Activated CD4-positive, alpha-beta T cell treated with anti-CD3 and anti-CD28 coated beads, Interleukin-2, amount 10 ng/mL, durations not matched to agents 7 days and 5 days (primary cell): ENCODE measurements around the gene FOXO3. TPM values are rescaled to one million over a fixed set of nuclear protein-coding genes. Genes with fewer than 3 reads are reported as not detected.

ENCODE experiments used
- CTCF ChIA-PET: fragments of 350-600 bp; sonication (Branson Sonifier 250); formaldehyde crosslinking; loops from one replicate; lab custom pipeline; 2021; ENCODE audit warnings: antibody characterized with exemption; lab: Charles Lee
- POLR2A ChIA-PET: fragments of 350-600 bp; sonication (Branson Sonifier 250); formaldehyde crosslinking; loops from one replicate; lab custom pipeline; 2021; ENCODE audit warnings: antibody characterized with exemption; lab: Charles Lee
- DNase-seq: peaks from one replicate; pipeline ENCODE4 v3.0.0-alpha.2; 2020
- H3K27ac Mint-ChIP-seq: one replicate; pipeline ENCODE4 v1.8.0; 2021; ENCODE audit warnings: mild to moderate bottlenecking, moderate library complexity, mixed read lengths
- H3K27me3 Mint-ChIP-seq: one replicate; pipeline ENCODE4 v1.8.0; 2021; ENCODE audit warnings: mixed read lengths
- H3K36me3 Mint-ChIP-seq: one replicate; pipeline ENCODE4 v1.8.0; 2021; ENCODE audit warnings: low read depth, mixed read lengths
- H3K4me1 Mint-ChIP-seq: one replicate; pipeline ENCODE4 v1.8.0; 2021; ENCODE audit warnings: mixed read lengths
- H3K4me3 Mint-ChIP-seq: one replicate; pipeline ENCODE4 v1.8.0; 2021; ENCODE audit warnings: mild to moderate bottlenecking, moderate library complexity, mixed read lengths
- H3K9me3 Mint-ChIP-seq: one replicate; pipeline ENCODE4 v1.8.0; 2021; ENCODE audit warnings: mixed read lengths
- total RNA-seq, 2 experiments: library from RNA; stranded (reverse); gene quantifications; one replicate each; pipeline ENCODE4 v1.2.3, GENCODE V29; 2021

The FOXO3 gene
- total RNA-seq, 2 experiments from 2014 or later, result 11.2 to 12.8 TPM

DNA sequence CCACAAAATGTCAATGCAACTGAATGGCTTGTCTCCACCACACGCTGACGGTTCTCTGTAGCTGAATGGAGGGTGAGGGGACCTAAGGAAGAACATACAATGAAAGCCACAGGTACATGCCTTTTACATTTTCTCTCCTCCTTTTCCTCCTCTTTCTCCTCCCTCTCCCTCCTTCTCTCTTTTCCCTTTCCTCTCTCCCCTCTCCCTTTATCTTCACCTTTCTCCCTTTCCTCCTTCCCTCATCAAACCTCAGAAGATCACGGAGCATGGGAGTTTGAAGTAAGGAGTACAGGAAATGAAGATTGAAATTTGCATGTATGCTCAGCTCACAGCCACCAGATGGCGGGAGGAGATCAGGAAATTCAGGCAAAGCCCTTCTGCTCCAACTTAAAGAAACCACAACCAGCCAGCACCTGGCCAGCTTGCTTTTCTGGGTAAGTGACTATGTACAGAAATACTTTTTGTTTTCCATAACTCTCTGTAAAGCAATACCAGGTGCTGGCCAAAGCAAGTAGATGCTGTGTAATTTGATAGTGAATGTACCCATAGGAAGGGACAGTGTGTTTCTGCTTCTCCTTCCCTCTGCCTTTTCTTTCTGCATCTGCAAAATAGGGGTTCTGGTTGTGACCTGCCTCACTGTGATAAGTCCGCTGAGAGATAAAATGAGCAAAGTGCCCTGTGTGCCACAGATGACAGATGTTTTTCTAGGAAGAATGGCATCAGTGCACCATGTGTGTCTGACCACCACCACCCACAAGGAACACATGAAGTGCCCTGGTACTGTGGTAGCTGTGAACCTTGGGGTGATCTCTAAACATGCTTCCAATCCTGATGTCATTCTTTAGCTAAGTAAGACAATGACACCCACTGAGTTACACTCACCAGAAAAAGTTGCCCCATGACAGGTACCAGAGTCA, 18.6 kb upstream of the FOXO3 start:
- no peak overlapping the region for H3K27ac Mint-ChIP-seq
- H3K36me3 Mint-ChIP-seq, result no peaks in the 10 kb centered on the region
- H3K27me3 Mint-ChIP-seq, result peaks cover 20% of the 10 kb centered on the region
- CTCF ChIA-PET, result interaction anchor here (0.5 to 1.8 kb wide), 19 partner anchors 9 to 1549 kb away, joined by 3 to 8 read pairs (median 3); partner anchors contain the start of gene ARMC2
- no peak overlapping the region for H3K4me3 Mint-ChIP-seq
- peak; percentile 77 for DNase-seq
- POLR2A ChIA-PET, result no interaction called here
- H3K4me1 Mint-ChIP-seq, result peaks cover 16% of the 10 kb centered on the region
- no peaks in the 10 kb centered on the region for H3K9me3 Mint-ChIP-seq

DNA sequence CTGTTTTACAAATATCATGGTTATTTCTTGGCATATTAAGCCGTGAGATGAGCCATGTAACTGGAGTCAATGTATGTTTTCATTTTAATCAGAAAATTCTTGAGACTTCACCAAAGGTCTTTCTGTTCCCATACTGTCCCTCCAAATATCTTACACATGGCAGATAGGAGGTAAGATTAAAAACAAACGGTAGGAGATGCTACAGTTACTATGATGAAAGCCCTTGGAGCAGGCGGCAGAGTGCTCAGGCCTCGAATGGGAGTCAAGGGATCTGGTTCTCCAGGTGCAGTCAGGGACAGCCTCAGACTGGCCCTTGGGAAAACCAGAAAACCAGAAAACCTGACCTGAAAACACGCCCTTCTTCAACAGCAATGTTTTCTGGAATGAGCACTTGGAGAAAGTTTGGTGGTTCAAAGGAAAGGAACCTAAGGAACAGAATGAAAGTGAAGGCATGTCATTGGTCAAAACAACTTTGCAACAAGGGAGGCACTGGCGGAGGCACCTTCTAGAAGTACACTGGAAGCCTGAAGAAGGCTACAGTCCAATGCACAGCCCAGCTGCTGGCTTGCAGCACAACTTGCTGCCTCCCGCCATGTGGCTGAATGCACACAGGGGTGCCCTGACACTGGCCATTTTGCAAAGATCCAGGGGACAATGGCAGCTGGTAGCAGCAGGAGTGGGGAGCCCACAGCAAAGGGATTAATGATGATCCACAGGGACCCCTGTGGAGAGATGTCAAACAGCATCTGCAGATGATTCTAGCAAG, 17.4 kb upstream of the FOXO3 start:
- Mint-ChIP-seq H3K4me3 (no peak overlapping the region), H3K36me3 (no peaks in the 10 kb centered on the region), H3K27ac (no peak overlapping the region), H3K4me1 (peaks cover 18% of the 10 kb centered on the region), H3K9me3 (no peaks in the 10 kb centered on the region), H3K27me3 (peaks cover 22% of the 10 kb centered on the region)
- DNase-seq, result no peak
- POLR2A ChIA-PET, result no interaction called here
- CTCF ChIA-PET, result interaction anchor here (0.6 to 1.5 kb wide), 9 partner anchors 12 to 827 kb away, joined by 3 to 5 read pairs (median 3); no protein-coding TSS in a partner anchor

- no peaks in the 10 kb centered on the region for H3K36me3 Mint-ChIP-seq
- DNase-seq, result no peak
- H3K4me1 Mint-ChIP-seq, result peaks cover 18% of the 10 kb centered on the region
- ChIA-PET POLR2A (no interaction called here), CTCF (interaction anchor here (1.0 to 1.5 kb wide), 3 partner anchors 11 to 528 kb away, joined by 3 to 4 read pairs (median 3); no protein-coding TSS in a partner anchor)
- H3K9me3 Mint-ChIP-seq, result no peaks in the 10 kb centered on the region
- no peak overlapping the region for H3K27ac Mint-ChIP-seq
- no peak overlapping the region for H3K4me3 Mint-ChIP-seq
- peaks cover 21% of the 10 kb centered on the region for H3K27me3 Mint-ChIP-seq
These were observed 16.1 kb upstream of the FOXO3 start for GRCh38 chr6:108544606-108545005.

DNA sequence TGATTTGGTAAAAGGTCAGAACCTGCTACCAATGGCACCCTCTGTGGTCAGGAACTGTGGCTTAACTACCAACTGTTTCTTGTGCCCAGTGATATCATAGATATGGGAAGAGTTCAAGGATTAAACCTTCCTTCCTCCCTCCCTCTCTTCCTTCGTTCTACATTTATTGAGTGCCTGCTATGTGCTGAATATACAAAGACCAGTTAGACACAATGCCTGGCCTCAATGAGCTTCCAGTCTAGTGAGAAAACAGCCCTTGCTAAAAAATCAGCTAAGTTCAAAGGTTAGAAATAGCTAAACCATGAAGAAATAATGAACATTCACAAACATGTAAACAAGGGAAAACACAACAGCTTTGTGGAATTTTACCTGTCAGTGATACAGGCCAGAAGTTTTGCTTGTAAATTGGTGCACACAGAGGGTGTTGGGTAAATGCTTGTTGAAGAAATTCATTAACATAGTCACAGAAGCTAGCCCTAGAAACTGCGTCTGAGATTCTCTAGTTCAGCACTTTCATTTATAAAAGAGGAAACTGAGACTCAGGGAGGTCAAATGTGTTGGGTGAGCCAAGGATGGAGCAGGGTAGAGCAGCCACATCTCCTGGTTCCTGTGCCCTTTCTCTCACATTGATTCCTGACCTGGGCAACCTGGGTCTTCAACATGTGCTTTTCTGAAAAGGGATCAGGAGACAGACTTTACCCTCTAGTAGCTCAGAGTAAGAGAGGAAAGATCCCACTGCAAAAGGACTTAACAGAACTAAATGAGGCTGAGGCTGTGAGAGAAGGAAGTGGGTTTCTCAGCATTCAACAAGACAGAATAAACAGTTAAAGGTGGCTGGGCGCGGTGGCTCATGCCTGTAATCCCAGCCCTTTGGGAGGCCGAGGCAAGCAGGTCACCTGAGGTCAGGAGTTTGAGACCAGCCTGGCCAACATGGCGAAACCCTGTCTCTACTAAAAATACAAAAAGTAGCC, 14.4 kb upstream of the FOXO3 start:
- Mint-ChIP-seq H3K4me1 (peaks cover 18% of the 10 kb centered on the region), H3K27ac (no peak overlapping the region), H3K9me3 (no peaks in the 10 kb centered on the region), H3K36me3 (no peaks in the 10 kb centered on the region), H3K27me3 (peaks cover 12% of the 10 kb centered on the region), H3K4me3 (no peak overlapping the region)
- ChIA-PET POLR2A (no interaction called here), CTCF (interaction anchor here (0.9 to 1.5 kb wide), 4 partner anchors 10 to 548 kb away, joined by 3 read pairs; partner anchors contain the start of gene SESN1)
- no peak for DNase-seq

GRCh38 chr6:108549241-108549640, 11.5 kb upstream of the FOXO3 start:
- Mint-ChIP-seq H3K27me3 (peaks cover 20% of the 10 kb centered on the region), H3K4me1 (peaks cover 11% of the 10 kb centered on the region), H3K9me3 (no peaks in the 10 kb centered on the region), H3K36me3 (no peaks in the 10 kb centered on the region), H3K4me3 (no peak overlapping the region), H3K27ac (no peak overlapping the region)
- ChIA-PET CTCF (interaction anchor here (0.7 kb wide), 1 partner anchor 99 kb away, joined by 4 read pairs; no protein-coding TSS in a partner anchor), POLR2A (no interaction called here)
- no peak for DNase-seq

GRCh38 chr6:108549741-108550140, 11.0 kb upstream of the FOXO3 start:
- DNase-seq, result no peak
- Mint-ChIP-seq H3K36me3 (no peaks in the 10 kb centered on the region), H3K4me3 (no peak overlapping the region), H3K9me3 (no peaks in the 10 kb centered on the region), H3K27ac (no peak overlapping the region), H3K27me3 (peaks cover 25% of the 10 kb centered on the region), H3K4me1 (peaks cover 11% of the 10 kb centered on the region)
- ChIA-PET POLR2A (no interaction called here), CTCF (no interaction called here)

DNA sequence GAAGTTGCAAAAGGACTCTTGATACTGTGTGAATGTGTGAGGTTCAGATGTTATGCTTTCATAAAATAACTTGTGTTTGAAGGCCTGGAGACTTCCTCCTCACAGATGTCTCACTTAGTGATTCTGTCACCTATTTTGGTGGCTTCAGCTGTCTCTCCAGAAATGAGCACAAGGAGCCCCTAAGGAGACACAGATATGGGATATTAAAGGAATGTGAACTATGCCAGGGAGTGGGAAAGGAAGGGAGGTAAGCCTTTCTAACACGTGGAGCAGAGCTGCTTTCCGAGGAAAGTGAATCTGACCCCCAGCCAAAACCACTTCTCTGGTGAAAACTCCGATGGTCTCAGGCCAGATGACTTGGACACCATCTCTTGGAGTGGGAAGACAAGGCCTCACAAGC, 10.5 kb upstream of the FOXO3 start:
- CTCF ChIA-PET, result interaction anchor here (1.8 kb wide), 1 partner anchor 9 kb away, joined by 6 read pairs; no protein-coding TSS in a partner anchor
- H3K27me3 Mint-ChIP-seq, result peaks cover 27% of the 10 kb centered on the region

DNA sequence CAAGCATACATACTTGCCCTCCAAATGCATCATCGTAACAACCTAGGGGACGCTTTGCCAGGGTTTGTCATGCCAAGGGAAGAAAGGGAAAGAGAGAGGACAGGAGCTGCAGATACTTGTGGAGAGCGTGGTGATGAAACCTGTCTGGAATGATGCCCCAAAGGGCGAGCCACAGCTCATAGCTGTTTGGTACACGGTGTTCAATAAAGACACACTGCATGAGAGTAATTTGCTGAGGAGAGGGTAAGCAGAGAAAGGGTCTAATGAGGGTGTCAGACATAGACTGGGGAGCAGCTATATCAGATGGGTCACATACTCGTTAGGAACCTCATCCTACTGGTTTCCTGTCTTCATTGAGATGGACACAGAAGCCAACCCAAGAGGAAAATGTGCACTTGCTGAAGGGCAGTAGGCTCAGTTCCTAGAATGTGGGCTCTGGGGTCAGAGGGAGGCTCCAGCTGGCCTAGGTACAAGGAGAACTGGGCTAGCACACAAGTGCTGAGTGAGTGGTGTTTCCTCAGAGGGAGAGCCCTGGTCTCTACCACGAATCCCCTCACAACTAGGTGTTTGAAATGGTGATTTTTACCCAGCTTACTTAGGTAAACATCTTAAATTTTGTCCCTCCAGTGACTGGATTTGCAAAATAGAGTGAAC, 5.2 kb upstream of the FOXO3 start:
- Mint-ChIP-seq H3K36me3 (no peaks in the 10 kb centered on the region), H3K27ac (no peak overlapping the region), H3K4me3 (no peak overlapping the region), H3K9me3 (no peaks in the 10 kb centered on the region), H3K27me3 (peaks cover 36% of the 10 kb centered on the region), H3K4me1 (peaks cover 8% of the 10 kb centered on the region)
- ChIA-PET POLR2A (no interaction called here), CTCF (interaction anchor here (1.1 to 1.7 kb wide), 4 partner anchors 9 to 246 kb away, joined by 3 to 5 read pairs (median 4); no protein-coding TSS in a partner anchor)
- no peak for DNase-seq

More for the DNA sequence above, 10.5 kb upstream of the FOXO3 start:
- POLR2A ChIA-PET, result no interaction called here
- no peak for DNase-seq
- no peaks in the 10 kb centered on the region for H3K9me3 Mint-ChIP-seq
- no peak overlapping the region for H3K4me3 Mint-ChIP-seq
- no peak overlapping the region for H3K27ac Mint-ChIP-seq
- H3K36me3 Mint-ChIP-seq, result no peaks in the 10 kb centered on the region
- peaks cover 11% of the 10 kb centered on the region for H3K4me1 Mint-ChIP-seq

- H3K27me3 Mint-ChIP-seq, result peaks cover 36% of the 10 kb centered on the region
- no peaks in the 10 kb centered on the region for H3K9me3 Mint-ChIP-seq
- peaks cover 8% of the 10 kb centered on the region for H3K4me1 Mint-ChIP-seq
- POLR2A ChIA-PET, result no interaction called here
- no peak overlapping the region for H3K4me3 Mint-ChIP-seq
- DNase-seq, result no peak
- H3K36me3 Mint-ChIP-seq, result no peaks in the 10 kb centered on the region
- CTCF ChIA-PET, result interaction anchor here (1.1 to 2.6 kb wide), 4 partner anchors 10 to 517 kb away, joined by 3 to 7 read pairs (median 4); no protein-coding TSS in a partner anchor
- H3K27ac Mint-ChIP-seq, result no peak overlapping the region
These were observed 4.5 kb upstream of the FOXO3 start for GRCh38 chr6:108556250-108556649.

- DNase-seq, result no peak
- peaks cover 4% of the 10 kb centered on the region for H3K36me3 Mint-ChIP-seq
- H3K27ac Mint-ChIP-seq, result peak overlapping the region; percentile 77
- peaks cover 37% of the 10 kb centered on the region for H3K27me3 Mint-ChIP-seq
- ChIA-PET CTCF (interaction anchor here (1.1 to 2.6 kb wide), 5 partner anchors 10 to 516 kb away, joined by 3 to 7 read pairs (median 4); no protein-coding TSS in a partner anchor), POLR2A (no interaction called here)
- peak overlapping the region; percentile 95 for H3K4me3 Mint-ChIP-seq
- no peaks in the 10 kb centered on the region for H3K9me3 Mint-ChIP-seq
- peaks cover 9% of the 10 kb centered on the region for H3K4me1 Mint-ChIP-seq
These were observed 3.7 kb upstream of the FOXO3 start for GRCh38 chr6:108556866-108557493.
